ENCODE measurements around the gene MRTFA. TPM values are rescaled to one million over a fixed set of nuclear protein-coding genes. Genes with fewer than 3 reads are reported as not detected.
A peak's percentile ranks its signal among the peaks of the same experiment; 100 is the strongest.
"Not testable (repeated sequence)": the region's sequence is repeated elsewhere in the genome, so short reads cannot be mapped to it uniquely, and the experiment has no call there.

The MRTFA gene
- total RNA-seq, 1 donor from 2014 or later = 53.0 TPM

GRCh38 chr22:40605761-40606160, 30.8 kb downstream of the MRTFA start:
- Histone ChIP-seq H3K36me3 (ENCODE audit: control insufficient read depth, insufficient read depth, low read length) (no peaks in the 10 kb centered on the region), H3K4me3 (ENCODE audit: low read depth, low read length) (no peak overlapping the region), H3K27me3 (ENCODE audit: control insufficient read depth, insufficient read depth, low read length) (no peaks in the 10 kb centered on the region)
- DNase-seq (ENCODE audit: low read depth) = no peak
- TF ChIP-seq CTCF (IDR thresholded peaks at IDR 0.05; ENCODE audit: insufficient read depth, low read length, poor library complexity, severe bottlenecking) = no peak

DNA sequence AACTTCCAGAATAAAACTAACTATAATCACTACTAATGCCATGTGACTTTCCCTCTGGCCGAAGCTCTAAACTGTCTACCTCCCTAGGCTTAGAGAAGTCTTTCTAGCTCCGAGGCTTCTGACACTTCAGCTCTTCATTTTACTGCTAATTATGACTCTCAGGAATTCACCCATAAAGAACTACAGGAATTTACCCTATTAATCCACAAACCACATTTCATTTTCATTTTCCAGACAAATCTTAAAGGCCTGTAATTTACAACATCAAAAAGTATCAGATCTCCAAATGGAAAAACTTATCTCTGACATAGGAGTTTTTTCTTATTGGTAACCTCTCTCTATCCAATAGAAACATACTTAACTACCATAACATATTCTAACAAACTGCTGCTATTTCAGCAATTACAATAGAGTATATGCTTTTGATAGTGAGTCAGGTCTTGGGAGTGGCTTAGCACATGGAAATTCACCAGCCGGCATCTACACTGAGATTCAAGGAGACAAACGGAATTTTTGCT, 33.4 kb downstream of the MRTFA start:
- H3K36me3 ChIP-seq (ENCODE audit: control insufficient read depth, insufficient read depth, low read length) = no peaks in the 10 kb centered on the region
- H3K27me3 ChIP-seq (ENCODE audit: control insufficient read depth, insufficient read depth, low read length) = no peaks in the 10 kb centered on the region
- H3K4me3 ChIP-seq (ENCODE audit: low read depth, low read length) = no peak overlapping the region
- peak; percentile 21 for DNase-seq (ENCODE audit: low read depth)
- no peak for TF ChIP-seq CTCF (IDR thresholded peaks at IDR 0.05; ENCODE audit: insufficient read depth, low read length, poor library complexity, severe bottlenecking)

DNA sequence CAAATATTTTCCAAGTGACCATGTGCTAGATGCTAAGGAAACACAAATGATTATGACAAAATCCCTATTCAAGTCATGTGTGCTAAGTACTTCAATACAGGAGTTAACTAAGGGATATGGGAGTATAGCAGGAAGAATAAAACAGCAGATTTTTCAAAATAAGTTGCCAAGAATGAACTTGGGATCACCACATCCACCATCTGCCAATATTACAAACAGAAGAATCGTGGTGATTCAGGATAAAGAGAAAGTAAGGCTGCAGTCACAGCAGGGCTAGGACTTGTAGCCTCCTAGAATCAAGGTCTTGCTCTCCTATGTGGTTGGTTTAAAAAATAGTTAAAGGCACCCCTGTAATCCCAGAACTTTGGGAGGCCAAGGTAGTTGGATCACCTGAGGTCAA, 34.3 kb downstream of the MRTFA start:
- H3K36me3 ChIP-seq (ENCODE audit: control insufficient read depth, insufficient read depth, low read length) = no peaks in the 10 kb centered on the region
- no peak for DNase-seq (ENCODE audit: low read depth)
- no peak for TF ChIP-seq CTCF (IDR thresholded peaks at IDR 0.05; ENCODE audit: insufficient read depth, low read length, poor library complexity, severe bottlenecking)
- no peaks in the 10 kb centered on the region for H3K27me3 ChIP-seq (ENCODE audit: control insufficient read depth, insufficient read depth, low read length)
- no peak overlapping the region for H3K4me3 ChIP-seq (ENCODE audit: low read depth, low read length)

GRCh38 chr22:40599731-40600130, 36.8 kb downstream of the MRTFA start:
- Histone ChIP-seq H3K4me3 (ENCODE audit: low read depth, low read length) (no peak overlapping the region), H3K36me3 (ENCODE audit: control insufficient read depth, insufficient read depth, low read length) (no peaks in the 10 kb centered on the region), H3K27me3 (ENCODE audit: control insufficient read depth, insufficient read depth, low read length) (no peaks in the 10 kb centered on the region)
- DNase-seq (ENCODE audit: low read depth) = no peak
- TF ChIP-seq CTCF (IDR thresholded peaks at IDR 0.05; ENCODE audit: insufficient read depth, low read length, poor library complexity, severe bottlenecking) = no peak

- H3K4me3 ChIP-seq (ENCODE audit: low read depth, low read length) = not testable (repeated sequence)
These were observed 37.8 kb downstream of the MRTFA start for GRCh38 chr22:40598712-40599111.

GRCh38 chr22:40597526-40598430, 38.7 kb downstream of the MRTFA start:
- H3K4me3 ChIP-seq (ENCODE audit: low read depth, low read length) = no peak overlapping the region
- TF ChIP-seq CTCF (IDR thresholded peaks at IDR 0.05; ENCODE audit: insufficient read depth, low read length, poor library complexity, severe bottlenecking) = no peak
- no peaks in the 10 kb centered on the region for H3K27me3 ChIP-seq (ENCODE audit: control insufficient read depth, insufficient read depth, low read length)
- no peaks in the 10 kb centered on the region for H3K36me3 ChIP-seq (ENCODE audit: control insufficient read depth, insufficient read depth, low read length)
- DNase-seq (ENCODE audit: low read depth) = no peak

More at GRCh38 chr22:40598712-40599111, 37.8 kb downstream of the MRTFA start:
- DNase-seq (ENCODE audit: low read depth); H3K27me3 ChIP-seq (ENCODE audit: control insufficient read depth, insufficient read depth, low read length); H3K36me3 ChIP-seq (ENCODE audit: control insufficient read depth, insufficient read depth, low read length): not testable (repeated sequence)

All from kidney epithelial cell (primary cell).